HepG2 (cell line): ENCODE data around the gene VPS52. TPM values are rescaled to one million over a fixed set of nuclear protein-coding genes. Genes with fewer than 3 reads are reported as not detected.
A peak's percentile ranks its signal among the peaks of the same experiment; 100 is the strongest.

ENCODE experiments used
- ATF7-NPFF ChIP-seq: sonication (generic); formaldehyde crosslinking; IDR thresholded peaks from 2 replicates; pipeline ENCODE4 v1.8.1; 2023; ENCODE audit warnings: mild to moderate bottlenecking, low read depth, missing genetic modification reagents, moderate library complexity
- HCFC1 ChIP-seq: fragments of 150-350 bp; IDR thresholded peaks from 2 replicates; pipeline ENCODE4 v1.6.1; 2014; ENCODE audit warnings: low read depth, low read length
- HMGXB4 ChIP-seq, 2 experiments: sonication (generic) in 1 of 2; formaldehyde crosslinking in 1 of 2; IDR thresholded peaks; 2 replicates each; pipeline versions ENCODE4 v1.4.0 to v1.6.1; 2018 to 2020; ENCODE audit warnings: missing genetic modification reagents in 2 of 2, borderline replicate concordance in 1 of 2, low read depth in 1 of 2, mild to moderate bottlenecking in 1 of 2, missing biosample characterization in 1 of 2
- HNRNPK ChIP-seq: fragments of 200-400 bp; formaldehyde crosslinking; IDR thresholded peaks from 2 replicates; pipeline ENCODE4 v1.6.1; 2018; ENCODE audit warnings: low read length, low read depth, moderate library complexity, mild to moderate bottlenecking; ENCODE audit not compliant: poor library complexity, severe bottlenecking
- IRF2 ChIP-seq: IDR thresholded peaks from 2 replicates; pipeline ENCODE4 v1.6.1; 2018; ENCODE audit warnings: missing genetic modification reagents, missing compliant biosample characterization
- LCORL ChIP-seq, 2 experiments: fragments of 450-650 bp in 1 of 2; sonication (generic) in 1 of 2; formaldehyde crosslinking in 1 of 2; IDR thresholded peaks; 2 replicates each; pipeline versions ENCODE4 v1.5.0 to v1.6.1; 2017 to 2020; ENCODE audit warnings: antibody characterized with exemption in 1 of 2, missing genetic modification reagents in 1 of 2
- NR2F2 ChIP-seq: IDR thresholded peaks from 2 replicates; pipeline ENCODE4 v1.6.1; 2012; ENCODE audit warnings: low read depth, inconsistent platforms, borderline replicate concordance
- RCOR2 ChIP-seq: IDR thresholded peaks from 2 replicates; pipeline ENCODE4 v1.6.1; 2016; ENCODE audit warnings: missing biosample characterization, missing genetic modification reagents
- SMC3 ChIP-seq: IDR thresholded peaks from 2 replicates; pipeline ENCODE4 v1.6.1; 2011; ENCODE audit warnings: low read length, improper control_type of control experiment
- SRF ChIP-seq: IDR thresholded peaks from 2 replicates; pipeline ENCODE4 v1.6.1; 2011; ENCODE audit warnings: mild to moderate bottlenecking, low read depth, low read length, moderate library complexity
- XBP1 ChIP-seq: sonication (generic); formaldehyde crosslinking; IDR thresholded peaks from 2 replicates; pipeline ENCODE4 v1.5.0; 2020; ENCODE audit warnings: missing genetic modification reagents
- ZNF451 ChIP-seq: sonication (generic); formaldehyde crosslinking; IDR thresholded peaks from 2 replicates; pipeline ENCODE4 v1.5.0; 2020; ENCODE audit warnings: mild to moderate bottlenecking, missing genetic modification reagents
- ZNF512B ChIP-seq: sonication (generic); formaldehyde crosslinking; IDR thresholded peaks from 2 replicates; pipeline ENCODE4 v1.5.1; 2020; ENCODE audit warnings: missing genetic modification reagents, mild to moderate bottlenecking, borderline replicate concordance
- ZNF615 ChIP-seq: sonication (generic); formaldehyde crosslinking; IDR thresholded peaks from 2 replicates; pipeline ENCODE4 v1.5.0; 2020; ENCODE audit warnings: mild to moderate bottlenecking, missing genetic modification reagents, borderline replicate concordance
- ZNF747 ChIP-seq: sonication (generic); formaldehyde crosslinking; IDR thresholded peaks from 2 replicates; pipeline ENCODE4 v1.8.1; 2023; ENCODE audit warnings: missing genetic modification reagents, mild to moderate bottlenecking, borderline replicate concordance
- ZNF776 ChIP-seq: sonication (generic); formaldehyde crosslinking; IDR thresholded peaks from 2 replicates; pipeline ENCODE4 v1.4.0; 2020; ENCODE audit warnings: mild to moderate bottlenecking, missing genetic modification reagents
- ZXDC ChIP-seq: sonication (generic); formaldehyde crosslinking; IDR thresholded peaks from 2 replicates; pipeline ENCODE4 v1.5.0; 2020; ENCODE audit warnings: mild to moderate bottlenecking, missing genetic modification reagents
- polyA plus RNA-seq, 8 experiments: library from polyadenylated mRNA; depleted of rRNA in 3 of 8; stranded (reverse) in 7 of 8; unstranded in 1 of 8; fragments of >200 nt; fragmentation: Illumina TruSeq in 4 of 8; extraction: Trizol in 4 of 8; gene quantifications; 2 replicates each; pipeline versions ENCODE4 v1.2.1 to v1.2.3, GENCODE V29; 2011 to 2016; ENCODE audit warnings: low read depth in 4 of 8, missing spikeins in 1 of 8, mixed read lengths in 1 of 8; ENCODE audit not compliant: insufficient read depth in 1 of 8
- total RNA-seq, 5 experiments: library from RNA; depleted of rRNA; stranded (reverse); fragments of >200 nt; fragmentation: Illumina TruSeq; extraction: Trizol; gene quantifications; 2 replicates each; pipeline ENCODE4 v1.2.3, GENCODE V29; 2016; ENCODE audit warnings: low read depth in 1 of 5
- TF ChIP-seq, protein P1 (sequence below): sonication (generic); formaldehyde crosslinking; IDR thresholded peaks from 2 replicates; pipeline ENCODE4 v1.4.0; 2020; ENCODE audit warnings: missing genetic modification reagents

VPS52 gene
- total and polyA plus RNA-seq, 2 of the 13 experiments (the other 11 are each of a cell fraction or from before 2014, with no cell fraction given), result 48.9 to 85.5 TPM

GRCh38 chr6:33279971-33280511, 8.4 kb upstream of the VPS52 start (continued):
- no peak for TF ChIP-seq ZNF512B
- TF ChIP-seq, protein P1, sequence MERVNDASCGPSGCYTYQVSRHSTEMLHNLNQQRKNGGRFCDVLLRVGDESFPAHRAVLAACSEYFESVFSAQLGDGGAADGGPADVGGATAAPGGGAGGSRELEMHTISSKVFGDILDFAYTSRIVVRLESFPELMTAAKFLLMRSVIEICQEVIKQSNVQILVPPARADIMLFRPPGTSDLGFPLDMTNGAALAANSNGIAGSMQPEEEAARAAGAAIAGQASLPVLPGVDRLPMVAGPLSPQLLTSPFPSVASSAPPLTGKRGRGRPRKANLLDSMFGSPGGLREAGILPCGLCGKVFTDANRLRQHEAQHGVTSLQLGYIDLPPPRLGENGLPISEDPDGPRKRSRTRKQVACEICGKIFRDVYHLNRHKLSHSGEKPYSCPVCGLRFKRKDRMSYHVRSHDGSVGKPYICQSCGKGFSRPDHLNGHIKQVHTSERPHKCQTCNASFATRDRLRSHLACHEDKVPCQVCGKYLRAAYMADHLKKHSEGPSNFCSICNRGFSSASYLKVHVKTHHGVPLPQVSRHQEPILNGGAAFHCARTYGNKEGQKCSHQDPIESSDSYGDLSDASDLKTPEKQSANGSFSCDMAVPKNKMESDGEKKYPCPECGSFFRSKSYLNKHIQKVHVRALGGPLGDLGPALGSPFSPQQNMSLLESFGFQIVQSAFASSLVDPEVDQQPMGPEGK (CRISPR knock-in tag), result peak; percentile 72
- 0 out of 2 replicates have a peak, but pooled peaks have one; percentile 14 for TF ChIP-seq ATF7-NPFF (CRISPR knock-in tag)
- peak; percentile 98 for TF ChIP-seq SMC3
- TF ChIP-seq IRF2 (CRISPR knock-in tag), result peak; percentile 53; the same call in 1 of the 2 replicates
- TF ChIP-seq ZXDC (CRISPR knock-in tag), result no peak
- 0 out of 2 replicates have a peak, but pooled peaks have one; percentile 23 for TF ChIP-seq HCFC1
- no peak for TF ChIP-seq HNRNPK
- peak; percentile 91 to 92 for TF ChIP-seq HMGXB4 (CRISPR knock-in tag; IDR thresholded peaks at IDR 0.05; ENCODE audit: borderline replicate concordance in 1 of 2, low read depth in 1 of 2)
- TF ChIP-seq XBP1 (CRISPR knock-in tag), result no peak
- peak; percentile 44; the same call in 1 of the 2 replicates for TF ChIP-seq SRF
- TF ChIP-seq ZNF615 (CRISPR knock-in tag), result no peak
- no peak for TF ChIP-seq ZNF451 (CRISPR knock-in tag)
- TF ChIP-seq LCORL (IDR thresholded peaks at IDR 0.05), result no peak
- peak; percentile 78 for TF ChIP-seq LCORL (CRISPR knock-in tag; IDR thresholded peaks at IDR 0.05)
- peak; percentile 12; the same call in 1 of the 2 replicates for TF ChIP-seq NR2F2
- TF ChIP-seq RCOR2 (CRISPR knock-in tag), result no peak
- TF ChIP-seq ZNF776 (CRISPR knock-in tag), result no peak
- TF ChIP-seq ZNF747 (CRISPR knock-in tag), result no peak
